GM19468 (cell line): ENCODE data around the gene DDR2.

ENCODE experiments used
- ATAC-seq: cut with Tn5 transposase; IDR thresholded peaks from one replicate; pipeline ENCODE4 v1.9.1; 2021; ENCODE audit warnings: mild to moderate bottlenecking, moderate library complexity, moderate number of reproducible peaks; ENCODE audit not compliant: unreplicated experiment; ENCODE audit errors: extremely low read depth

Gene DDR2

DNA sequence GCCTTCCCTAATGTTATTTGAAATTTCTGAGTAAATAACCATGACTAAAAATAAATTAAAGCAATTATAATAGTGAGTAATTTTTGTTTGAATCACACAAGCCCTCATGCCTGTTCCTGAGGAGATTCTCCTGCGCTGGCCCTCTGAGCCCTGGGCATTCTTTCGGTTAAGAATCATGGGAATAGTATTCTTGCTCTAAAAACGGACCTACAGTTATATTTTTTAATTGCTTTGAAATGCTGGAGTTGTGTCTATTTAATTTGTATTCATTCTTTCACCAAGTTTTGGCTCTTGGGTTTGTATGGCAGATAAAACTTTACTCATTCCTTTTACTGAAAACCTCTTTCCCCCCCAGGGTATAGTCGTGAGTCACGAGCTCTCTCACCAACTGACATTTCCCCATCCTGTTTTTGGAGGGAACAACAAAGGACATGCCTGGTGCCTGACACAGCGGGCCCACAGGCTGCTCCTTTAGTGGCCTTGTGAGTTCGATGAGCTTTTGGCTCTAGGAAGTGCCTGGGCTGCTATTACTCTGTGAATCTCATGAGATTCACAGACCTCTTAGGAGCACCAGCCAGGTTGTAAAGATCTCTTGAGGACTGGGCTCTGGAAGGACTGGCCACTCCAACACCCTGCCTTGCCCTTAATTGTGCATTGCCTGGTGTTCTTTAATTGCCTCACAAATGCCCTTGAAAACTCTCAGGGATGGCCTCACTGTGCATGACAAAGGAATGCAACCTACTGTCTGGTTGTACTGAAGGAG is 58.6 kb downstream of the DDR2 start:
- no peak for ATAC-seq

DNA sequence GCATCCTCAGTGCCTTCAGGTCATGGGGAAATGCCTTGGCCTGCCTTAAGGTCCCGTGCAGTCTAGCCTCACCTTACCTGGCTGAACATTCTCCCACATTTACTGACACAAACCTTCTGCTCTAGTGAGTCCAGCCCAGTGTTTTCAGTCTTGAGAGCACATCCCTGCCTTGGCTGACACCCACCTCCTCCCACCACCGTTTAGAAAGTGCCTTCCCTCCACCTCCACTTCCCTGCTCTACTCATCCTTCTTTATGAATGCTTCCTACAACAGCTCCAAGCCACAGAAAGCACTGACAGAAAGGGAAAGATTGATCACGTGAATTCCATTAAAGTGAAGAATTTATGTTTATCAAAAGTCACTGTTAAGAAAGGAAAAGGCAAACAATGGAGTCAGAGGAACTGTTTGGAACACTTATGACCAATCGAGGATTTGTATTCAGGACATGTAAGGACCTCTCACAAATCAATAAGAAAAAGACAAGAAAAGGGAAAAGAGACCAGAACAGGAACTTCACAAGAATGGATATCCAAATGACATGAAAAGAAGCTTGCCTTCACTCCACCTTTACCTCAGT is 59.8 kb downstream of the DDR2 start:
- ATAC-seq, result no peak

DNA sequence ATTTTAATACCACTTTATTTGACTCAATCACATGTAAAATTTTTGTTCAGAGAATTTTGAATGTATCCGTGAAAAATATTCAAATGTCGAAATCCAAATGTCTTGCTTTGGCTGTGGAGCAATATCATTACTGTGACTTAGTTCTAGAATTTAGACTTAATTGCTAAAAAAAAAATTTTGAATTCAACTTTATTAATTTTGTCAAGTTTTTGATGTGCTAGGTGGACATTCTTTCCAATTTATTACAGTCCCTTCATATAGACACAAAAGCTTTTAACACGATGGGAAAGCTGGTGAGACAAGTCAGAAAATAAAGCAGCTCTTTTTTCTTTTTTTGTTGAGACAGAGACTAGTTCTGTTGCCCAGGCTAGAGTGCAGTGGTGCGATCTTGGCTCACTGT is 62.6 kb downstream of the DDR2 start:
- no peak for ATAC-seq

DNA sequence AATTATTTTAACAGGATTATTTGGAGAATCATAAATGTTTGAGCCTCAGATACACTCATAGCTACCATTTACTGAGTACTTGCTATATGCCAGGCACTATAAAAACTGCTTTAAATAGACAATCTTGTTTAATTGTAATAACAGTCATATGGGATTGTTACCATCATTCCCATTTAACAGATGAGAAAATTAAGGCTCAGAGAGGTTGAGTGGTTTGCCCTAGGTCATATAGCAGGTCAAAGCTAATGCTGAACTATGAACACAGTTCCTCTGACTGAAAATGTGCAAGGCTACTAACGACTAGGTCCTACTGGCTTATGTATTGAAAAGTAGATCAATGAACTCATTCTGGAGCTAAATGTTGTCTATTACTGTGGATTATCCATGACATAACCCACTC is 63.4 kb downstream of the DDR2 start:
- no peak for ATAC-seq

DNA sequence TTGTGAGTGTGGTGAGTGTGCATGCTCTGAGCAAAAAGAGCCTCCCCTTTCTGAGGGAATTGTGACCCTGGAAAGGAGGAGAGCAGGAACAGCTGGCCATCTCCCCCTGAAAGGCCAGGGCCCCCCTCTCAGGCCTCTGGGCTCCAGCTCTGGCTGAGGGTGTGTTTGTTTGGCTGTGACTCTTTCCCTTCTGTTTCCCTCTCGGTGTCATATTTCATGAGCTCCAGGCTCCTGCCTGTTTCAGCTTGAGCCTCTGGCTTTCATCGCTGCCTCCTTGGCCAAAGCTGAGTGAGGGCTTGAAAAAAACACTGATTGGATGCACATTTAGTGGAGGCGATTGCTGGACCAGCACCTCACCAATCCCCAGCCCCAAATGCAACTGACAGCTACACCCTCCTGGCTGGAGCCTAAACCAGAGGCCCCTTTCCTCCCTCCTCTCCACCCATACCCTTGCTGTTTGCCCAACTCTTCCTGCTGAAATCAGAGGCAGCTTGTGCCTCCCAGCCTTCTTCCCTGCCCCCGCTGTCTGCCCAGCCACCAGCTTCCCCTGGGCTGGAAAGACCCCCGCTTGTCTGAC is 64.1 kb downstream of the DDR2 start:
- ATAC-seq, result no peak

DNA sequence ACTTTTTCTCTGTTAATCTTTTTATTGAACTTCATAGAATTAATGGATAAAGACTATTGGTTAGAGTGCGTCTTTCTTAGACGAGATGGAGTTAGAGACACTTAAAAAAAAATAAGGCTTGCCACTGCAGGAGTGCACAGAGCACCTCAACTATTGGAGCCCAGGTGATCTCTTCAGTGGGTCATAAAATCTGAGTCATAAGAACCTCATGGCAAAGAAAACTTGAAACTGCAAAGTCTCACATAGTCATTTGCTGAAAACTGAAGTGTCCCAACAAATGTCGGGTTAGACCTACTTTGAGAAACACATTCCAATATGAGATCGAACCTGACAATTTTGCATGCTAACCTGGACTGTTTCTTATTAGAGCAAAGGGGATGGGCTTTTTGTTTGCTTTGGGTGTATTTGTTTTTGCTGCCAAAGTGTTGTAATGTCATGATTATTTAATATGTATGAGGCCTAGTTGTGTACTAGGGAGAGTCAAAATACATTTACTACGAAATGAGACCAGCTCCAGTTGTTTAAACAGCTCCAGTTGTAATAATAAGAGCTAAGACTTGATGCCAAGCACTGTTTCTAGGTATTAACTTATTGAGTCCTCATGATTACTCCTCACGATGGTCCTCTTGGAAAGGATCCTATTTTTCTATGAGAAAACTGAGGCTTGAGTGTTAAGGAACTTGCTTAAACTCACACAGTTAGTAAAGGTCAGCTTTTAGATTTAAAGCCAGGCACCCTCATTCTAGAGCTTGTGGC is 65.1 kb downstream of the DDR2 start:
- ATAC-seq, result no peak

DNA sequence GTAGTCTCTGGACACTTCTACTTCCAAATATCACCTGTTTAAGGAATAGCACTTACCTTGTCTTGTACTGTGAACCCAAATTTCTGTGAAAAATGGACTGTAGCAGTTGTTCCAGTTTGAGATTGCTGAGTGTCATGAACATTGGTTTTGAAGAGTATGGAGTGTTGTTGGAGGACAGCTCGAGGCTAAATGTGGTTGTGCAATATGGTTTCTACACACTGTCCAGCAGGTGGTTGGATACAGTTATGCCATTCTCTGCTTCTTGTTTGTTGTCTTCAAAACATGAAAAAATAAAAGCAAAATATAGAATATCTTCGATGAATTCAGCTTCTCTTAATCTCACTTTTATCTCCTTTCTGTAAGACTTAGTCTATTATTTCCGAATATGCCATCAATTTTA is 67.1 kb downstream of the DDR2 start:
- no peak for ATAC-seq

DNA sequence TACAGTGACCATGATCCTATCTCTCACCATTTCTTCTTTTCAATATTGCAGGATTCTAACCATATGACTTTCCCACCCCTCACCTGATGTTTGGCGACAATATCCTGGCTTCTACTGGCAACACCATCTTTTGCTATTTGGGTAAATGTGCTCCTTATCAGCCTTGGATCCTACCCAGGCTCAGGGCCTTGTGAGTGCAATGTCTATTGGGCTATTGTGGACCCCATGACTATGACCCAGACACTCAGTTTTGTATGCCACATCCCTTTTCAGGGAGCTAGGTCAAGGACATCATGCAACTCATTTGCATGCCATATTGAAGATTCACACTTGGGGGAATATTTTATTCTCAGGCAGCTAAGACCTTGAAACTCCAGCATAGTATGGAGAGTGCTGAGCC is 67.9 kb downstream of the DDR2 start:
- ATAC-seq, result no peak

DNA sequence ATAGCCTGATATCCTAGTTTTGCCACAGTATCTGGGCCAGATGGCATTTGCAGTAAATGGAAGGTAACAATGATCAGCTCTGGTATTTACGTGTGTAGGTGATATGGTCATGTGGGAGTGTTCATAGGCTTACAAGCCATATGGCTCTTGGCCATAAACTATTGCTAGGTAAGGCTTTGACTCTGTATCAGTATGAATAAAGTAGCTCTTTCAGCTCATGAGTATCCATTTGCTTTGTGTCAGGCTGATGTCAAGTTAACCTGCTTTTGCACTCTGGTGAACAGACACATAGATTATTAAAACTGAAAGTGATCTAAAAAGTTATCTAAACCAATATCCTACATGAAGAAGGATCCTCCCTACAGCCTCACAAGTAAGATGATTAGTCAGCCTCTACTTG is 69.0 kb downstream of the DDR2 start:
- no peak for ATAC-seq

DNA sequence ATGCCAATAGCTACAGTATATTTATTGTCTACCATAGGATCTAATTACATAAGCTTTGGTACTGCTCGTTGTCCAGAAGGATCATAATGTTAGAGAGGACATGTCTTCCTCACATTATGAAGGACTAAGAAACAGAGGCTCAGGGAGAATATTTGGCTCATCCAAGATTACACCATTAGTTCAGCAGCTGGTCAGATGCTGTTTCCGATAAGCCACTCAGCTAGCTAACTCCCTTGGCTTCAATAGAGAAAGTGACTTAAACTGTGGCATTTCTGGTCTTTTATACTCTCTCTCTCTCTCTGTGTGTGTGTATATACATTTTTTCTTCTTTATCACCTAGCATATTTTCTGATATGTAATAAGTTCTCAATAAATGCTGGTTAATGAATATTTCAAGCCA is 70.4 kb downstream of the DDR2 start:
- no peak for ATAC-seq

DNA sequence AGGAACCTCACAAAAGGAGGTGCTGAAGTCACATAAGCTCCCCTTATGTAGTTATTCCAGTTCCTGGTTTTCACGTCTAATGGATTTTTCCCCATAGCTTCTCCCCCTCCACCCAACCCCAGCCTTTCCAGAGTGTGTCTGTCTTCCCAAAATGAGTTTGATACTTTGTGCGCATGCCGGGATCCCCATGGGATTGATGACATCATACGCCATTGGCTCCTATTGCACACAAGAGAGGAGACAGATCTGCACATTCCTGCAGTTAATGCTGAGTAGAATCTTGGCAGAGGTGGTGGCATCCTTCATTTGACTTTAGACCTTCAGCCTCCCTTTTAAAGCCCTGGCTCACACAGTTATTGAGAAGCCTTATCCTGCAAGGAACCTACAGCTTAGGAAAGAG is 71.4 kb downstream of the DDR2 start:
- no peak for ATAC-seq

DNA sequence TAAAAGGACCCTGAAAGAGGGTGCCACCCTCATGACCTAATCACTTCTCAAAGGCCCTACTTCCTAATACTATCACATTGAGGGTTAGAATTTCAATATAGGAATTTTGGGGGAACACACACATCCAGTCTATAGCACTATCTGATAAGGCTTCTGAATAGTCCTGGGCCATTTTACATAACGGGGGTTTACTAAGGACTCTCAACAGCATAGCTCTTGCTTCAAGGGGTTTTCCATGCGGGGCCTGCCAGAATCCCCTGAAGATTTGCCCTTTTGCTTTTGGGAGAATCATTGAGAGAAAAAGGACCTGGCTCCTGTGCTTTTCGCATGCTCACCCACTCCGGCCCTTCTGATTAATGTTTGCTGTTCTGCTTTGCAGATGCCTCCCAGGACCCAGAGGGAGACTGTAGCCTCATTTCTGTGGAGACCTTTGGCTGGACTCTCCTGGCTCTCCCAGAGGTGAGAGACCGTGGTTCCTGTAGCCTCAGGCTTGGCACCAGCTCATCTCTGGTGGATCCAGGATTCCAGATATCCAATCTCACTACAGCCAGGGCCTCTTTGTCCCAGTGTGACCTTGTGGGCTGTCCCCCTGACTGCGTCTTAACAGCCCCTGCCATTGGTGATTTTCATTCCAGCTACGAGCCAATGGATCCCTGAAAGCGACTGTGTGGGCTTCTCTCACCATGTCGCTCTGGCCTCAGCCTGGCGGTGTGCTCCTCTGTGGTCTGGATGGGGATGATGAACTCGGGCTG is 72.6 kb downstream of the DDR2 start:
- no peak for ATAC-seq

DNA sequence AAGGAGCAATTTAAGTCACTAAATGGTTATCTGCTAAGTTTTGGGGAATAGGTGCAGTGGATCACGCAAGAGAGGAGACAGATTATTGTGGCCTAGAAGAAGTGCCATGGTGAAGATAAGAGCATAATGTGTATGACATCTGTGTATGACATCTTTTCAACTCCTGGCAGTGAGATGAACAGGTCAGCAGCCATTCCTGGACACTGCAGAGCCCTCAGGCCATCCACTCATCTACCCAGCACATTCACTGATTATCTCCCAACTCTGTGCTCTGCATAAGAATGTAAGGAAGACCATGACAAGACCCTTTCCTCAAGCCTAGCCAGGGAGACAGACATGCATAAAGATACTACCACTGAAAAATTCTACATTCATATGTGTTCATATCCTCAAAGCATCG is 73.7 kb downstream of the DDR2 start:
- ATAC-seq, result no peak

DNA sequence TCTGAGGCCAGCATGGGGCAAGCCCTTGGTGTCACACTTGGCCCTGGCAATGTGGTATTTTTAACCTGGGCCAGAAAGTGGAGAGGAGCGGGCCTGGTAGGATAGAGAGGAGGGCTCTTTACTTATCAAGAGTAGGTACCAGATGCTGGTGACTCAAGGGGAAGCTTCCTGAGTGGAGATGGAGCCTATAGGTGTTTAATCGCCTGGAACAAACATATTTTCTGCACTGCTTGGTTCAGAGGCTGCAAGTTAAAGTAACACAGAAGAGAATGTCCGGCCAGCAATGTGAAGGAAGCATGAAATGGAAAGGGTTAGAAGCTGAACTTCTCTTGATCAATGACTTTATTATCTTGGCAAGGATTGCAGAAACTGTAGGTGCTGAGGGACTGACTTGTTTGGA is 74.3 kb downstream of the DDR2 start:
- ATAC-seq, result no peak

DNA sequence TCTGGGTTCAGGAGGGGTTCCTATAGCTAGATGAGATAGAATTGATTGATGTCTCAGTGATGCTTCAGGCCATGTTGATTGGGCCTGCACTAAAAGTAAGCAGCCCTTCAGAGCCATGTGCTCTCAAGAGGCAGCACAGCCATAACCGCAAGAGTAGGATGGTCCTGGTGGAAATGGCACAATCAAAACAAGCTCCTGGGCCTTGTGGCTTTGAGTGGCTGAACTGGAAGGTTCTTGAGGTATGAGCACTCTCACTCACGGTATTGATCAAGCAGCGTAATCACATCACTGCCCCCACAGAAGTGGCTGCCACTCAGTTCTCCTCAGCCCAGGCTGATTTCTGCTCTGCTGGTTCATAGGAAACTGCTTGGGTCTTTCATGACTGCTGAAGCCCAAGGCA is 76.0 kb downstream of the DDR2 start:
- no peak for ATAC-seq

DNA sequence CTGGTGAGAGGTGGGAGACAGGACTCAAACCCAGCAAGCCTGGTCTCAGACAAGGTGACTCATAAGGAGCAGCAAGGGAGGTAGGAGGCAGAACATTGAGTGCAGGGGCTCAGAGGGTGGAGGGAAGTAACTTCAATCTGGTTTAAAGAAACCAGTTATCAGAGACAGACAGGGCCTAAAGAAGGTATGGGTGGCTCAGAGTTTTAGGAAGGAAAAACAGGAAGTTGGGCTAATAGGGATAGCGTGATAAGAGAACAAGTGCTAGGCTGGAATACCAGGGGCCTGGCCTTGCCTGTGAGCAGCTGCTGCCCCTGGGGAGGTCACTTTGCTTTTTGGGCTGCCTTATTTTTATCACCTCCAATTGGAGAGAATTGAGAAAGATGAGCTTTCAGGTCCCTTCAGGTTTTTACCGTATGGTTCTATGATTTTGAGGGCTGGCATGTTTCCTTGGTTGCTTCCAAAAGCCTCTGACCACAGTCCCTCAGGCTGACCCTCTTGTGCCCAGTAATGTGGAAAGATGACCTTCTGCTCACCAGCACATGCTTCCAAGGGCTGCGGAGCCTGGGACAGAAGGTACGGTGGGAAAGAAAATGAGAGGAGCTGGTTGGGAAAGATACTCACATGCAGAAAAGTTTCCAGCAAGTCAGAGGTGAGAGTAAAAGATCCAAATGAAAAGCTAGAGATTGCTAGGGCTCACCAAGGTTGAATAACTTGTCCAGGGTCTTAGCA is 77.0 kb downstream of the DDR2 start:
- ATAC-seq, result no peak

DNA sequence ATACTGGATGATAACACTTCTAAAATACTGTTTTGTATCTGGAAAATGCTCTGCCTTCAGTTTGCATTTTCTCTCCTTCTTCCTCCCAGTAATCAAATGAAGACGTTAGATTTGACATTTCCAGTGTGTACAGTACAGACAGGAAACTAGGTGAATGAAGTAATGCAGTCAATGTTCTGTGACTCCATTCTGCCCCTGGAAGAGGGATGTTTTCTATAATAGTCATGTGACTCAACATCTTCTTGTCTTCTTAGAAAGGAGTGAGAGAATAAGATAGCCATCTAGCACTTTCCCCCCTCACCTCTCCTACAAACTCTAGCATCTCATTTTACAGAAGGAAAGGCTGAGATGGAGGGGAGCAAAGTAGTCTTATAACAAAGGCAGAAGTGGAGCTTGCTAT is 77.6 kb downstream of the DDR2 start:
- ATAC-seq, result no peak

DNA sequence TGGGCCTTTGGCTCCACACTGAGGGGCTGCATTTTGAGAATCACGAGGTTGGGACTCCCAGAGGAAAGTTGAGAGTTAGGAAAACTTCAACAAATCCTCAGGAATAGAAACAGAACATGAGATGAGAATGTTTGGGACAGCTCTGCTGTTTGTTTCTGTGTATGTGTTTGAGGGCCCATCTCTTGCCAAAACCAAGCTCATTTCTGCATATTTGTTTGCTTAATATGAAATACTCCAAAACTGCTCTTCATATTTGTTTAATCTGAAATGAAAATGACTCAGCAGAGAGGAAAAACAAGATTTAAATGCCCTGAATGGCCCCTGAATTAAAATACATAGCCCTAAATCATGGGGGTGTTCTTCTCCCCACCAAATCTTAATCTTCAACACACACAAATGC is 78.1 kb downstream of the DDR2 start:
- no peak for ATAC-seq

DNA sequence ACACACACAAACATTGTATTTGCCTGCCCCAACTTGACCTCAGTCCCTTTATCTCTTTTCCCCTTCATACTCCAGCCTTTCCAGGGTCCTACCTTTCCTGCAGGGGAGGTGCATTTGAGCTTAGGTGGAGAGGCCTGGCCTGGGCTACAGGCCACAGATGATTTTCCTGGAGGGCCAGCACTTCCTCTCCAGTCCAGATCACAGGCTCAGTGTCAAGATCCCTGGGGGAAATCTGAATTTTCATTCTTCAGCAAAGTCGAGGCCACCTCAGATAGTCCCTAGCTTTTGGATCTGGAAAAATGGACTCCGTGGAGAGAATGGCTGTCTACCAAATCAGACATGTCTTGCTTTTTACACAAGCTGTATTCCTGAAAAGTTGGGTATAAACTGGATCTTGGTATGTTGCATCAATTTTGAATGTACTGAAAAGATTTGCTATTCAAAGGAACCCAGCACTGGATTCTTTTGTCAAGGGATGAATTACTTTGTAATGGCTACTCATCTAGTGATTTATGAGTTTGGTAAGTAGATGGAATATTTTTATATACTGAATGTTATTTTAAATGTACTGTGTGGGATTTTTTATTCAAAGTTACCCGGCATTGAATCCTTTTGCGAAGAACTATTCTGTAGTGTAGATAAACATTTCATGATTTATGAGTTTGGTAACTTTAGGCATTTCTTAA is 78.7 kb downstream of the DDR2 start:
- no peak for ATAC-seq
